Heart right ventricle (tissue), 16 donors: ENCODE measurements around the gene CHN2. TPM values are rescaled to one million over a fixed set of nuclear protein-coding genes. Genes with fewer than 3 reads are reported as not detected.
A peak's percentile ranks its signal among the peaks of the same experiment; 100 is the strongest.

Experiments used
- ATAC-seq, 8 donors: fragments of 200-7000 bp; cut with Tn5 transposase; one replicate each; pipeline ENCODE4 v1.9.1; 2020; ENCODE audit warnings: mild to moderate bottlenecking in 8 of 8, moderate library complexity in 8 of 8, moderate number of reproducible peaks in 1 of 8
- DNase-seq, 2 donors: peaks; one replicate each; pipeline ENCODE4 v3.0.0-alpha.2; 2020
- H3K27ac ChIP-seq, 10 donors: fragments of 200-600 bp; sonication (generic) in 2 of 10; one replicate each; pipeline versions ENCODE4 v1.5.0 to v1.8.0; 2020 to 2022; ENCODE audit warnings: mild to moderate bottlenecking in 3 of 10
- H3K27me3 ChIP-seq, 7 donors: fragments of 200-600 bp; one replicate each; pipeline ENCODE4 v1.8.0; 2021 to 2022; ENCODE audit warnings: mild to moderate bottlenecking in 2 of 7
- H3K36me3 ChIP-seq, 9 donors: fragments of 200-600 bp; sonication (generic) in 1 of 9; one replicate each; pipeline versions ENCODE4 v1.5.0 to v1.8.0; 2020 to 2022; ENCODE audit warnings: mild to moderate bottlenecking in 2 of 9
- H3K4me1 ChIP-seq, 9 donors: fragments of 200-600 bp; sonication (generic) in 1 of 9; one replicate each; pipeline versions ENCODE4 v1.5.0 to v1.8.0; 2020 to 2022; ENCODE audit warnings: mild to moderate bottlenecking in 4 of 9
- H3K4me3 ChIP-seq, 10 donors: fragments of 200-600 bp; sonication (generic) in 2 of 10; one replicate each; pipeline versions ENCODE4 v1.5.0 to v1.8.0; 2020 to 2022; ENCODE audit warnings: mild to moderate bottlenecking in 7 of 10, moderate library complexity in 2 of 10
- H3K9me3 ChIP-seq, 11 donors: fragments of 200-600 bp in 10 of 11; sonication (generic) in 2 of 11; one replicate each; pipeline versions ENCODE4 v1.5.0 to v1.8.0; 2013 to 2022; ENCODE audit warnings: mild to moderate bottlenecking in 2 of 11, control low read depth in 1 of 11, moderate library complexity in 1 of 11
- WGBS, 2 donors: extraction: QIAGEN DNeasy Blood & Tissue Kit; methylation state at CpG; one replicate each; pipeline ENCODE4 v1.1.7; 2013; ENCODE audit warnings: inconsistent platforms in 1 of 2; 5-methylcytosine and 5-hydroxymethylcytosine counted together
- intact Hi-C, 10 donors: fragments of 100-400 bp; cut with DNase I; formaldehyde crosslinking; loops; one replicate each; pipeline versions ENCODE4 v1.11.1 to v1.14.2; 2022
- polyA plus RNA-seq, 2 donors: library from polyadenylated mRNA; stranded (reverse); fragments of 200-250 nt; gene quantifications; one replicate each; pipeline ENCODE4 v1.2.3, GENCODE V29; 2013
- total RNA-seq, 10 donors: library from RNA; stranded (reverse); fragmentation: NEBNext Ultra II Directional in 3 of 10; extraction: Animal tissue kit (Norgen Biotek cat#: 25700) in 3 of 10; gene quantifications; one replicate each; pipeline versions ENCODE4 v1.2.1 to v1.2.4, GENCODE V29; 2021 to 2023
- TF ChIP-seq, protein P1 (sequence below), 9 donors: fragments of 200-600 bp; sonication (generic) in 2 of 9; IDR thresholded peaks; one replicate each; pipeline versions ENCODE4 v1.5.0 to v1.8.0; 2021 to 2022; ENCODE audit warnings: antibody characterized with exemption in 9 of 9, mild to moderate bottlenecking in 5 of 9, moderate library complexity in 1 of 9
- donor health status: Arrhythmogenic right ventricular cardiomyopathy.
- donor health status: ischemic (EF 13 %, LVEDD 7.1; RV severe dilation, severe dysfunction).
- donor health status: healthy with polysubstance abuse.
- donor health status: DM: no; HTN: yes; CAD: no.
- donor health status: DM: no; HTN: no; CAD: no.
- donor health status: ischemic (EF 25% LVEDD 6.9; RV normal size, moderate dysfunction).
- donor health status: ischemic (EF 25% LVEDD 5.7; RV mildly dilated, moderate dysfunction).
- donor health status: healthy.
- donor health status: DM: yes; HTN: yes; CAD: no.
- donor health status: Ischemic cardiomyopathy.
- donor health status: ischemic (EF 35%, LVEDD 5.7; RV mildly dilated, moderate dysfunction).
- donor health status: nonischemic (EF 11% LVEDD 7.7; RV severe dilation, severe dysfunction).
- donor health status: DM: yes; HTN: yes; CAD: no.
- donor health status: PGD.
- donor health status: ischemic (EF 29% LVEDD 5.4; RV normal size, mild dysfunction).
- donor health status: nonischemic (EF 23%, LVEDD 6.1; RV moderate dilation, normal function).

CHN2 gene
- total and polyA plus RNA-seq, 12 donors: 5.9 to 54.9 (median 22.6) TPM

DNA sequence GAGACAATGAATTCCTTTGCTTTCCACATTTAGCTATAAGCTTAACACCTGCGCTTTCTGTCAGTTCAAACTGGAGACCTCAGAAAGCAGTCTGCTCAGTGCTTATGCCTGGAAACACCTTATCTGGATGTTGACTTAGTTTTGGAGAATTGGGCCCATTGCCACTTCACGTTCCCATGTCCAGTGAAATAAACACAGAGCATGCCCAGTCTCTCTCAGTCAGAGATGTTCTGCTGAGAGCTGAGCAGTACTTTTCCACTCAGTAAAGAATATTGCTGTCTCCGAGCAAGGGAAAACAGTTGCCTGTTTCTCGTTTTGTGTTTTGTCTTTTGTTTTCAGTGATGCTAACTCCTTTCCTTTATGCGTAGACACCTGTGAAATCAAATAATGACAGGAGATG, 285.9 kb downstream of the CHN2 start:
- TF ChIP-seq, protein P1, sequence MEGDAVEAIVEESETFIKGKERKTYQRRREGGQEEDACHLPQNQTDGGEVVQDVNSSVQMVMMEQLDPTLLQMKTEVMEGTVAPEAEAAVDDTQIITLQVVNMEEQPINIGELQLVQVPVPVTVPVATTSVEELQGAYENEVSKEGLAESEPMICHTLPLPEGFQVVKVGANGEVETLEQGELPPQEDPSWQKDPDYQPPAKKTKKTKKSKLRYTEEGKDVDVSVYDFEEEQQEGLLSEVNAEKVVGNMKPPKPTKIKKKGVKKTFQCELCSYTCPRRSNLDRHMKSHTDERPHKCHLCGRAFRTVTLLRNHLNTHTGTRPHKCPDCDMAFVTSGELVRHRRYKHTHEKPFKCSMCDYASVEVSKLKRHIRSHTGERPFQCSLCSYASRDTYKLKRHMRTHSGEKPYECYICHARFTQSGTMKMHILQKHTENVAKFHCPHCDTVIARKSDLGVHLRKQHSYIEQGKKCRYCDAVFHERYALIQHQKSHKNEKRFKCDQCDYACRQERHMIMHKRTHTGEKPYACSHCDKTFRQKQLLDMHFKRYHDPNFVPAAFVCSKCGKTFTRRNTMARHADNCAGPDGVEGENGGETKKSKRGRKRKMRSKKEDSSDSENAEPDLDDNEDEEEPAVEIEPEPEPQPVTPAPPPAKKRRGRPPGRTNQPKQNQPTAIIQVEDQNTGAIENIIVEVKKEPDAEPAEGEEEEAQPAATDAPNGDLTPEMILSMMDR (IDR thresholded peaks at IDR 0.05): no peak
- ATAC-seq (peak; percentile 50 to 79 (median 77)), DNase-seq (peak in 1 of 2 donors; percentile 38)
- 46 to 49% methylated on average over 5 of the region's 5 CpGs for WGBS, 2 donors
- intact Hi-C loops: no loop called here
- Histone ChIP-seq H3K4me1 (peaks cover 2 to 56% (median 20%) of the 10 kb centered on the region in 9 donors), H3K9me3 (no peaks in the 10 kb centered on the region), H3K4me3 (peak overlapping the region in 6 of 10 donors; percentile 12 to 40 (median 28)), H3K36me3 (no peaks in the 10 kb centered on the region), H3K27ac (peak overlapping the region in 9 of 10 donors; percentile 7 to 79 (median 61)), H3K27me3 (no peaks in the 10 kb centered on the region)

DNA sequence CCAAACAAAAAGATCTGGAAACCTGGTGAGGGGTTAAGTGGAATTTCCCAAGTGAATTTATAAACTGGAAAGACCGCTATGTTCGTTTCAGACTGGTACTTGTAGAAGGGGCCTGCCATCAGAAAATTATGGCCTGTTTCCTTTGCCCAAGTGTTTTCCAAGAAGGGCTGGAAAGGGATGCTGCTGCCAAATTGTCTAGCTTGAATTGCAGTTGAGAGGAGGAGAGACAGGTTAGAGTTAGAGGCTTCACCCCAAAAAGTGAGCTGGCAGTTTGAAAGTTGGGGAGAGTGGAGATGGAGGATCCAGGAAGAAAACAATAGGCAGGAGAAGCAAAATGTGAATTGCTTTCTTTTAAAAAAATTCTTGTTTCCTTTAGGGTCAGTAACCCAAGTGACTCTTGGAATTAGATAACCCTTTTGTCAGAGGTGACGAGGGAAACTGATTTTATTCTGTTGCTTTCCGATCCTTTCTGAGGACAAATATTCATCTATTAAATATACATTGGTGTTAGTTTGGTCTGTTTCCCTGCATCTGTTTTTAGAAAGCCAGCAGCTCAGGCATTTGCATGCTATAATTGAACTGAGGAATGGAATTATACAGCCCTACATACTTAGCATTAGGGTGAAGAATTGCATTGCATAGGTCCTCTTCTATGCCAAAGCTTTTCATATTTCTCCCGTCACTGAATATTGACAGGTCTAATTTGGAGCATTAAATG, 286.5 kb downstream of the CHN2 start:
- no peak for DNase-seq

DNA sequence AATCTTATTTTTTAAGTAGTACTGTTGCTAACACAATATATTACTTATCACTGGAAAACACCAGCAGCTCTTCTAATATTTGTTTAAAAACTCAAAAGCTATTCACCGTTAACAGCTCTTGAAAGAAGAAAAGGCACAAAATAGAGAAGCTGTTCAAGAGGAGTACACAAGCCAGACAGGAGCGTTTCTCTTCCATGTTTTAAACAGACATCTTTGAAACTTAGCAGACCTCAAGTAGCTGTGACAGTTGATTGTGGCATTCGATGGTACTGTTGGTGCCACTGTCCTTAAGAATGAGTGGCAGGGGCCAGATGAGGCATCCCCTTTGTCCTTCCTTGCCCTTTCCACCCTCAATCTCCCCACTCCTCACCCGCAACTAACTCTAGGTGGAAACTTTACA, 287.5 kb downstream of the CHN2 start:
- H3K36me3 ChIP-seq: no peaks in the 10 kb centered on the region
- no peaks in the 10 kb centered on the region for H3K27me3 ChIP-seq
- 59 to 70% methylated on average over 4 of the region's 4 CpGs for WGBS, 2 donors
- H3K4me1 ChIP-seq: peaks cover 3 to 61% (median 22%) of the 10 kb centered on the region in 9 donors
- ATAC-seq (no peak), DNase-seq (no peak)
- H3K27ac ChIP-seq: peak overlapping the region in 4 of 10 donors; percentile 25 to 79 (median 67)
- H3K4me3 ChIP-seq: no peak overlapping the region
- intact Hi-C loops: no loop called here
- TF ChIP-seq, protein P1 (IDR thresholded peaks at IDR 0.05): no peak
- H3K9me3 ChIP-seq: no peaks in the 10 kb centered on the region

More for the DNA sequence above, 286.5 kb downstream of the CHN2 start:
- Histone ChIP-seq H3K27me3 (no peaks in the 10 kb centered on the region), H3K4me1 (peaks cover 3 to 62% (median 22%) of the 10 kb centered on the region in 9 donors), H3K9me3 (no peaks in the 10 kb centered on the region), H3K36me3 (no peaks in the 10 kb centered on the region), H3K4me3 (peak overlapping the region in 6 of 10 donors; percentile 12 to 40 (median 28)), H3K27ac (peak overlapping the region in 8 of 10 donors; percentile 7 to 79 (median 66))
- intact Hi-C loops: no loop called here
- peak in 1 of 8 donors; percentile 22 for ATAC-seq
- 43 to 58% methylated on average over 5 of the region's 5 CpGs for WGBS, 2 donors
- TF ChIP-seq, protein P1 (IDR thresholded peaks at IDR 0.05): no peak

DNA sequence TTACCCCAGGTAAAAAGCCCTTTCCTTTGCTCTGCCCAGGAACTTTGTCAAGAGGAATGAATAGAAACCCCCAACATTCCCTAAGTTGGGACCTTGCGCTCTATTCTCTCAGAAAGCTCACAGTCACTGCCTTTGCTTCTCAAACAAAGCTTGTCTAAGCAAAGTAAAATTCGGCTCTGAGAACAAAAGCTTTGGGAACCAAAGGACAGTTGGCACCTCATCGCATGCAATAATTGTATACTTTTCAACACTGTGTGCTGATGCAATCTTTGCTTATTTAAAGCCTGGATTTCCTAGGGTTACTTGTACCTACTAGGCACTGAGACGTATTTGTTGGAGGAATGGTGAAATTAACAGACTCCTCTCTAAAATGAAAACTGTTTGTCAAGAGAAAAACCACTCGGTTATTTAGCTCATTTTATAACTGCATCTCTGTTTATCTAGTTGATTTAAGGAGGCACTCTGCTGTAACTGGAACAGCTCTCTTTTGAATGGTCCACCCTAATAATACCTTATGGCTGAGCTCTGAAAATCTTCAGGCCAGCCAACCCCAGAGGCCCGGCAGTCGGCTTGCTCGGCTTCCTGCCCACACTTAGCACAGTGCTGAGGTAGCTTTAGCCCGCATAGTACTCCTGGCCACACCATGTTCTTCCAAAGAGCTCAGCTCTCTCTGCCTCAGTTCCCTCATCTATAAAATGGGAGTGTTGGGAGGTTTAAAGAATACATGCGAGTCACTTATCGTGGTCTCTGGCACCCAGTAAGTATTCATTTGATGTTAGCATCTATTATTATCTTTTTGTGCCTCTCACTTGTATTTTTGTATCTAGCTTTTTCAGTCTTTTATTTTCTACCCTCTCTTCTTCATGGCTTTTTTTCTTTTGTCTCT, 288.9 kb downstream of the CHN2 start:
- WGBS, 2 donors: 79 to 86% methylated on average over 11 of the region's 11 CpGs
- H3K27me3 ChIP-seq: no peaks in the 10 kb centered on the region
- peak overlapping the region in 1 of 10 donors; percentile 1 for H3K27ac ChIP-seq
- no peak overlapping the region for H3K4me3 ChIP-seq
- ATAC-seq (no peak), DNase-seq (peak in 1 of 2 donors; percentile 18)
- H3K4me1 ChIP-seq: peaks cover 3 to 73% (median 29%) of the 10 kb centered on the region in 9 donors
- H3K36me3 ChIP-seq: no peaks in the 10 kb centered on the region
- H3K9me3 ChIP-seq: no peaks in the 10 kb centered on the region
- TF ChIP-seq, protein P1 (IDR thresholded peaks at IDR 0.05): no peak
- intact Hi-C loops: no loop called here
